SK-N-SH (cell line): ENCODE data around the gene HS1BP3. TPM values are rescaled to one million over a fixed set of nuclear protein-coding genes. Genes with fewer than 3 reads are reported as not detected.

ENCODE experiments used
- CTCF ChIA-PET: fragments of 300-600, 350-600 bp; formaldehyde crosslinking; extraction: SDS; loops from one replicate; lab custom pipeline; 2021; lab: Yijun Ruan, JAX
- POLR2A ChIA-PET: fragments of 350-600 bp; sonication (Branson Sonifier 250); formaldehyde crosslinking; extraction: SDS; loops from one replicate; lab custom pipeline; 2020; ENCODE audit warnings: antibody characterized with exemption, inconsistent platforms; lab: Yijun Ruan, JAX
- DNase-seq: peaks from one replicate; pipeline ENCODE4 v3.0.0; 2012
- H2AFZ ChIP-seq: fragments of 200-600 bp; sonication (generic); 2 replicates; pipeline ENCODE4 v1.8.1; 2016; ENCODE audit warnings: antibody characterized with exemption, mild to moderate bottlenecking, low read depth
- H3F3A ChIP-seq: fragments of 200-600 bp; sonication (generic); replicated peaks from 2 replicates; pipeline ENCODE3; 2016; ENCODE audit warnings: antibody characterized with exemption, mild to moderate bottlenecking; ENCODE audit not compliant: insufficient read depth
- H3K27ac ChIP-seq, 2 experiments: fragments of 200-500 bp in 1 of 2; fragments of 200-600 bp in 1 of 2; sonication (Bioruptor generic) in 1 of 2; sonication (generic), shearing (Covaris generic) in 1 of 2; 2 replicates each; pipeline versions ENCODE4 v1.5.1 to v1.6.1; 2014 to 2016; ENCODE audit warnings: low read depth in 2 of 2, inconsistent platforms in 1 of 2, low read length in 1 of 2, mild to moderate bottlenecking in 1 of 2, mixed read lengths in 1 of 2
- H3K27me3 ChIP-seq: fragments of 200-600 bp; sonication (generic), shearing (Covaris generic); 2 replicates; pipeline ENCODE4 v1.6.1; 2016; ENCODE audit warnings: mixed run types; ENCODE audit not compliant: insufficient read depth
- H3K36me3 ChIP-seq, 2 experiments: fragments of 200-500 bp in 1 of 2; fragments of 200-600 bp in 1 of 2; sonication (Bioruptor generic) in 1 of 2; sonication (generic) in 1 of 2; replicated peaks in 1 of 2; 2 replicates each; pipeline versions ENCODE3 to v1.5.1; 2014 to 2016; ENCODE audit warnings: low read length in 1 of 2, mild to moderate bottlenecking in 1 of 2; ENCODE audit not compliant: insufficient read depth in 2 of 2, control insufficient read depth in 1 of 2
- H3K4me1 ChIP-seq, 2 experiments: fragments of 200-500 bp in 1 of 2; fragments of 200-600 bp in 1 of 2; sonication (Bioruptor generic) in 1 of 2; sonication (generic), shearing (Covaris generic) in 1 of 2; 2 replicates each; pipeline versions ENCODE4 v1.5.1 to v1.6.1; 2014 to 2016; ENCODE audit warnings: low read depth in 1 of 2, low read length in 1 of 2, mixed run types in 1 of 2; ENCODE audit not compliant: insufficient read depth in 2 of 2, control insufficient read depth in 1 of 2
- H3K4me2 ChIP-seq: fragments of 200-600 bp; sonication (generic), shearing (Covaris generic); 2 replicates; pipeline ENCODE4 v1.6.1; 2017; ENCODE audit warnings: mixed run types
- H3K4me3 ChIP-seq, 2 experiments: fragments of 200-500 bp in 1 of 2; fragments of 200-600 bp in 1 of 2; sonication (Bioruptor generic) in 1 of 2; sonication (generic), shearing (Covaris generic) in 1 of 2; 2 replicates each; pipeline versions ENCODE4 v1.5.1 to v1.8.1; 2014 to 2016; ENCODE audit warnings: low read depth in 2 of 2, inconsistent platforms in 1 of 2, low read length in 1 of 2, mild to moderate bottlenecking in 1 of 2, mixed read lengths in 1 of 2, moderate library complexity in 1 of 2
- H3K79me2 ChIP-seq: fragments of 200-600 bp; sonication (generic); 2 replicates; pipeline ENCODE4 v1.8.1; 2017; ENCODE audit warnings: mild to moderate bottlenecking; ENCODE audit not compliant: insufficient read depth
- H3K9ac ChIP-seq: fragments of 200-600 bp; sonication (generic); 2 replicates; pipeline ENCODE4 v1.6.1; 2017; ENCODE audit warnings: mixed run types
- H3K9me2 ChIP-seq: fragments of 200-600 bp; sonication (generic); 2 replicates; pipeline ENCODE4 v1.6.1; 2017; ENCODE audit warnings: mixed run types
- H3K9me3 ChIP-seq: fragments of 200-600 bp; sonication (generic); 2 replicates; pipeline ENCODE4 v1.6.1; 2017; ENCODE audit warnings: mixed run types, mild to moderate bottlenecking, moderate library complexity
- H4K20me1 ChIP-seq: fragments of 200-600 bp; sonication (generic); 2 replicates; pipeline ENCODE4 v1.6.1; 2017; ENCODE audit warnings: mild to moderate bottlenecking, mixed run types; ENCODE audit not compliant: insufficient read depth
- CHD2 ChIP-seq: fragments of 150-350 bp; IDR thresholded peaks from 2 replicates; pipeline ENCODE4 v1.6.1; 2018; ENCODE audit warnings: low read length; ENCODE audit not compliant: partially characterized antibody
- FOXJ3 ChIP-seq: sonication (generic); formaldehyde crosslinking; IDR thresholded peaks from 2 replicates; pipeline ENCODE4 v1.5.1; 2020; ENCODE audit warnings: mild to moderate bottlenecking, missing genetic modification reagents
- GATA2 ChIP-seq: sonication (generic); formaldehyde crosslinking; IDR thresholded peaks from 2 replicates; pipeline ENCODE4 v1.5.0; 2020; ENCODE audit warnings: mild to moderate bottlenecking, missing genetic modification reagents
- IRF3 ChIP-seq: fragments of 150-350 bp; IDR thresholded peaks from 2 replicates; pipeline ENCODE4 v1.6.1; 2016; ENCODE audit warnings: mild to moderate bottlenecking, low read depth, low read length
- JUND ChIP-seq: IDR thresholded peaks from 2 replicates; pipeline ENCODE4 v1.4.0; 2012
- MXI1 ChIP-seq: IDR thresholded peaks from 2 replicates; pipeline ENCODE4 v1.6.1; 2012; ENCODE audit warnings: mild to moderate bottlenecking, low read depth, low read length, improper control_type of control experiment
- REST ChIP-seq: IDR thresholded peaks from 2 replicates; pipeline ENCODE4 v1.6.1; 2012; ENCODE audit warnings: mild to moderate bottlenecking, low read depth, low read length, moderate library complexity
- RXRA ChIP-seq: IDR thresholded peaks from 2 replicates; pipeline ENCODE4 v1.4.0; 2012; ENCODE audit warnings: low read depth, mild to moderate bottlenecking, borderline replicate concordance
- SIN3A ChIP-seq: IDR thresholded peaks from 2 replicates; pipeline ENCODE4 v1.6.1; 2012; ENCODE audit warnings: low read depth, mild to moderate bottlenecking, low read length, moderate library complexity, borderline replicate concordance
- SMC3 ChIP-seq: IDR thresholded peaks from 2 replicates; pipeline ENCODE4 v1.6.1; 2012; ENCODE audit warnings: low read depth, low read length, improper control_type of control experiment
- TCF12 ChIP-seq: IDR thresholded peaks from 2 replicates; pipeline ENCODE4 v1.4.0; 2012
- TEAD4 ChIP-seq: IDR thresholded peaks from 2 replicates; pipeline ENCODE4 v1.4.0; 2012; ENCODE audit warnings: mild to moderate bottlenecking, borderline replicate concordance; ENCODE audit not compliant: insufficient read depth
- WGBS: methylation state at CpG from one replicate; pipeline ENCODE4 v1.1.6; 2017; ENCODE audit warnings: low lambda C conversion rate; 5-methylcytosine and 5-hydroxymethylcytosine counted together
- polyA plus RNA-seq, 3 experiments: library from polyadenylated mRNA; depleted of rRNA; stranded (reverse); fragments of >200 nt; gene quantifications; 2 replicates each; pipeline ENCODE4 v1.2.3, GENCODE V29; 2012

HS1BP3 gene
- polyA plus RNA-seq, 1 of the 3 experiments (the other 2 are of a cell fraction), result 20.1 TPM

DNA sequence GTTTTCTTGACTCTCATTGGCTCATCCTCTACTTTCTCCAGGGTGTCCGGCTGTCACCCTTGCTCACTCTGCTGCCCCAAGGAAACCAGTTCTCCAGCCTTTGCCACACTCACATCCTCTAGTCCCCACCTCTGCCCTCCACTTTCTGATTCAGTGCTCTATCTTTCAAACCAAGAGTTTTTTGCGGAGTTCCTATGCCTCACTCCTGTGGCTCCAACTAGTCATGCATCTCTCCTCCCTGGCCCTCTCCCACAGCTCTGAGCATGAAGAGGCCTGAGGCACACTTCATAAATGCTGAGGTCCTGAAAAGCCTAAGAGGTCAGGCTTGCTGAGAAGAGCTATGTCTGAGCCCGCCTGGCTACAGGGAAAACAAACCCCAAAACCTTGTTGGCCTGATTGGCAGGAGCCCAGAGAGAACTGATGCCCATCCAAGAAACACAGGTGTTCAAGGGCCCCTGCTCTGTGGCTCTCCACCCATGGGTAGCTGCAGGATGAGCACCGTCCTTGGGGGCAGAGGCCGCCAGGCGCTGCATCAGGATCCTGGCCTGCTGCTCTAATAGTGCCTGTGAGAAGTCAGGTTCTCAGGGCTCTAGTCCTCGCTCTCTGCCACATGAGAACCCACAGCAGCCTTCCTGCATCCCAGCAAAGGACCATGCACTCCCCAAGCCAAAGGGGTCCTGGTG, 42.1 kb downstream of the HS1BP3 start (continued):
- TF ChIP-seq REST (no peak), SMC3 (no peak), SIN3A (no peak), FOXJ3 (CRISPR knock-in tag) (no peak), IRF3 (no peak), CHD2 (no peak)

DNA sequence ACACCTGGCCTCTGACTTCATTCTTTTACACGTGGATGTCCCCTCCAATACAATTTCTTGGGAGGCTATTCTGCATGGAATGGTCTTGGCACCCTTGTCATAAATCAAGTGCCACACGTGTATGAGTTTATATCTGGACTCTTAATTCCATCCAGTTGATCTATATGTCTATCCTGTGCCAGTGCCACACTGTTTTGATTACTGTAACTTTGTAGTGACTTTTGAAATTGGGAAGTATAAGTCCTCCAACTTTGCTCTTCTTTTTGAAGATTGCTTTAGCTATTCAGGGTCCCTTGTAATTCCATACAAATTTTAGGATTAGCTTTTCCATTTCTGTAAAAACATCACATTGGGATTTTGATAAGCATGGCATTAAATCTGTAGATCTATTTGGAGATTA, 43.5 kb downstream of the HS1BP3 start:
- no peak overlapping the region for H3K4me2 ChIP-seq
- no peaks in the 10 kb centered on the region for H4K20me1 ChIP-seq
- no peaks in the 10 kb centered on the region for H3K9me2 ChIP-seq
- no peaks in the 10 kb centered on the region for H3K27me3 ChIP-seq
- 62% methylated on average over 2 of the region's 2 CpGs for WGBS
- DNase-seq, result no peak
- TF ChIP-seq GATA2 (no peak), JUND (no peak), TEAD4 (no peak), MXI1 (no peak), TCF12 (no peak), RXRA (no peak), REST (no peak)
- H3K27ac ChIP-seq, result no peak overlapping the region
- H3K4me3 ChIP-seq, result no peak overlapping the region
- H3K9me3 ChIP-seq, result no peaks in the 10 kb centered on the region
- ChIA-PET CTCF (interaction anchor here (1.3 to 13.0 kb wide), 6 partner anchors 7 to 163 kb away, joined by 4 to 107 read pairs (median 8); partner anchors contain the start of gene RHOB), POLR2A (interaction anchor here (0.7 to 1.1 kb wide), 2 partner anchors 40 to 160 kb away, joined by 3 read pairs; no protein-coding TSS in a partner anchor)
- peaks cover 9 to 12% of the 10 kb centered on the region in 2 experiments; a peak in 1 of 4 replicates for H3K4me1 ChIP-seq
- H3F3A ChIP-seq, result peaks cover 6% of the 10 kb centered on the region
- no peak overlapping the region for H3K9ac ChIP-seq
- H3K79me2 ChIP-seq, result no peaks in the 10 kb centered on the region
- no peak overlapping the region for H2AFZ ChIP-seq
- peaks cover 0 to 4% of the 10 kb centered on the region in 2 experiments for H3K36me3 ChIP-seq
